Brain microvascular endothelial cell (primary cell): Measurements from ENCODE around the gene DHRS7B.
"Not testable (repeated sequence)": the region's sequence is repeated elsewhere in the genome, so short reads cannot be mapped to it uniquely, and the experiment has no call there.

Source experiments
- DNase-seq: peaks from one replicate; pipeline ENCODE4 v3.0.0-alpha.2; 2020
- H3K27ac ChIP-seq: fragments of 250-450 bp; sonication (Bioruptor Pico); 2 replicates; pipeline ENCODE4 v1.5.1; 2020; ENCODE audit warnings: mild to moderate bottlenecking, moderate library complexity
- H3K27me3 ChIP-seq: fragments of 250-450 bp; sonication (Bioruptor Pico); replicated peaks from 2 replicates; pipeline ENCODE4 v1.5.1; 2020; ENCODE audit warnings: mild to moderate bottlenecking
- H3K36me3 ChIP-seq: fragments of 250-450 bp; sonication (Bioruptor Pico); replicated peaks from 2 replicates; pipeline ENCODE4 v1.5.1; 2020; ENCODE audit warnings: mild to moderate bottlenecking
- H3K4me3 ChIP-seq: 2 replicates; pipeline ENCODE4 v1.5.1; 2011; ENCODE audit warnings: low read depth, mild to moderate bottlenecking, control low read depth, low read length, moderate library complexity
- in situ Hi-C: cut with HindIII; loops from 2 replicates; pipeline ENCODE4 v1.10.0; 2017; ENCODE audit warnings: low sequenced_read_pairs, low pct_ligation_motif_present
- TF ChIP-seq, protein P1 (sequence below): IDR thresholded peaks from 2 replicates; pipeline ENCODE4 v1.5.1; 2011; ENCODE audit warnings: low read depth, mild to moderate bottlenecking, moderate library complexity, low read length, control low read depth, inconsistent platforms; ENCODE audit errors: missing control alignments

The DHRS7B gene

DNA sequence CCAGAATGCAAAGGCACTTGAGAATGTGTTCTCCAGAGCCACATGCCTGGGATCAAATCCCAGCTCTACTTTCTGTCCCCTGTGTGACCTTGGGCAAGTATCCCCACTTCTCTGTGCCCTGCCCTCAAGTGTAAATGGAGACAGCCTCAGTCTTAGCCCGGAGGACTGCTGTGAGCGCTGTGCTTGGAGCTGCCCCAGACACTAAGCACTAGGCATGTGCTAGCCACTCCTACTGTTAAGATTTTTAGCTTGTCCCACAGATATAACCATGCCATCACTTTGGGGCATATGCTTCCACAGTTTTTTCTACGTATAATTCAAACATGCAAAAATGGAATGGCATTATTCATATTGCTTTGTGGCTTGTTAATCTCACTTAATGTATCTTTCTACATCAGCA lies 57.8 kb downstream of the DHRS7B start:
- H3K27ac ChIP-seq: no peak overlapping the region
- TF ChIP-seq, protein P1, sequence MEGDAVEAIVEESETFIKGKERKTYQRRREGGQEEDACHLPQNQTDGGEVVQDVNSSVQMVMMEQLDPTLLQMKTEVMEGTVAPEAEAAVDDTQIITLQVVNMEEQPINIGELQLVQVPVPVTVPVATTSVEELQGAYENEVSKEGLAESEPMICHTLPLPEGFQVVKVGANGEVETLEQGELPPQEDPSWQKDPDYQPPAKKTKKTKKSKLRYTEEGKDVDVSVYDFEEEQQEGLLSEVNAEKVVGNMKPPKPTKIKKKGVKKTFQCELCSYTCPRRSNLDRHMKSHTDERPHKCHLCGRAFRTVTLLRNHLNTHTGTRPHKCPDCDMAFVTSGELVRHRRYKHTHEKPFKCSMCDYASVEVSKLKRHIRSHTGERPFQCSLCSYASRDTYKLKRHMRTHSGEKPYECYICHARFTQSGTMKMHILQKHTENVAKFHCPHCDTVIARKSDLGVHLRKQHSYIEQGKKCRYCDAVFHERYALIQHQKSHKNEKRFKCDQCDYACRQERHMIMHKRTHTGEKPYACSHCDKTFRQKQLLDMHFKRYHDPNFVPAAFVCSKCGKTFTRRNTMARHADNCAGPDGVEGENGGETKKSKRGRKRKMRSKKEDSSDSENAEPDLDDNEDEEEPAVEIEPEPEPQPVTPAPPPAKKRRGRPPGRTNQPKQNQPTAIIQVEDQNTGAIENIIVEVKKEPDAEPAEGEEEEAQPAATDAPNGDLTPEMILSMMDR: no peak
- no peaks in the 10 kb centered on the region for H3K27me3 ChIP-seq
- no peak for DNase-seq
- no peak overlapping the region for H3K4me3 ChIP-seq
- in situ Hi-C loops: no loop called here
- no peaks in the 10 kb centered on the region for H3K36me3 ChIP-seq

DNA sequence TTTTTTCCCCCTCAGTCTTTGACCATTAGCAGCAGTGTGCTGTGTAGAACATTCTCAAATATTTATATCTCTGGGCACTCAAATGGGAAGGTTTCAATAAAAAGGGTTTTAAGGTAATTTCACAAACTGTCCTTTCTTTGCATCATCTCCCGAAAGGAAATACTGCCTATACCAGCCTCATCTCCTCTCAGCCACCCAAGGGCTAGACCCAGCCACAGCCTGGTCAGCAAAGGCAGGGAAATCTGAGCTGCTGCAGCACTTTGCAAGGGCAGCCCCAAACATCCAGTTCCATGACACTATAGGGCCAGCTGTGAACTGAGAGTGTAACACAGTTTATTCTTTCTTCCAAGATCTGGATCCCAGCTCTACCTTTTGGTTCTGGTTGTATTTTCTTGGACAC lies 58.3 kb downstream of the DHRS7B start:
- H3K36me3 ChIP-seq: no peaks in the 10 kb centered on the region
- TF ChIP-seq, protein P1: no peak
- H3K27me3 ChIP-seq: no peaks in the 10 kb centered on the region
- H3K4me3 ChIP-seq: no peak overlapping the region
- DNase-seq: no peak
- in situ Hi-C loops: no loop called here
- H3K27ac ChIP-seq: no peak overlapping the region

DNA sequence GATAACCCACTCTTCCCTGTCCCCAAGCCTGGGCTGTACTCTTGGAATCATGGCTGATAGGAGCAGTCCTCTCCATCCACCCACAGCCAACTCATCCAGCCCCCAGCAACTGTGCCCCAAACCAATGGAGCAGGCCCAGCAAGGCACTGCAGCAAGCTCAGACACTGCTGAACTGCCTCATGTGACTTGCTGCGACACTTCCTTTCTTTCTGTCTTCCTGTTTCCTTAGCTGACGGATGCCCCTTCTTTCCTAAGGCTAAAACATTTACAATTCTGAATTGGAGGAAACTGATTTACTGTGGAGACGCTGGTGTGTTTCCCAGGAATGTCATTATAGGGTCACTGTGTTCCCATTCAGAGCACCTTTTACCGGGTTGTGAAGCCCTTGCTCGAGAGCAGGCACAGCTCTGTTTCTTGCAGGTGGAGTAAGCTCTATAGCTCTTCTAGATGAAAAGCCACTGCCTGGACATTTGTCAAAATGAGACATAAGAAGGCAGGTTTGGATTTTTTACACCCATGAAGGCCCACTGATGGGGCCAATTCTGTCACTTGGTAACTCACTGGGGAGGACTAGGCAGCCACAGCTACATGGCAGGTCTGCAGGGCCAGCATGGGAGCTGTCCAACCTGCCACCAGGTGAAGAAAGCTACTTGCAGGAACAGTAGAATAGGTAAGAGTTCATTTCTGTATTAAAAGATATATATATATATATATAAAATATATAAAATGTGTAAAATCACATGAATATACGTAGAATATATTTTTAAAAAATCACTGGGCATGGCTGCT lies 59.8 kb downstream of the DHRS7B start:
- Histone ChIP-seq H3K4me3 (no peak overlapping the region), H3K36me3 (no peaks in the 10 kb centered on the region), H3K27me3 (no peaks in the 10 kb centered on the region), H3K27ac (no peak overlapping the region)
- TF ChIP-seq, protein P1: no peak
- in situ Hi-C loops: no loop called here
- no peak for DNase-seq

DNA sequence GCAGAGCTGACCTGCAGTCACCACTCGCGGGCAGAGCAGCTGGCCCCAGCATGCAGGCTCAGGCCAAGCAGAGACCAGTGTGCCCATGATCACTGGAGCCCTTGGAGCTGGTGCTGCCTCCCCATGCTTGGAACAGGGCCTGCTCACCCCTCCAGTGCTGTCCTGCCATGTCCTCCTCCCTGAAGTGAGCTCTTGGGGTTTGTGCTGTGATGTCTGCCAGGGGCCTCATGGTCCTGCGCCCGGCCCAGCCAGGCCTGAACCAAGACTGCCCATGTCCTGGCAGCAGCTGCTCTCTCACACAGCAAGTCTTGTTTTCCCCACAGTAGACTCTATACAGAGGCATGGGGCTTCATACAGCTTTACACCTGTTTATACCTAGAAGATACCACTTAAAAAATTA lies 62.6 kb downstream of the DHRS7B start:
- in situ Hi-C loops: no loop called here
- Histone ChIP-seq H3K36me3 (no peaks in the 10 kb centered on the region), H3K27ac (no peak overlapping the region), H3K4me3 (no peak overlapping the region), H3K27me3 (no peaks in the 10 kb centered on the region)
- TF ChIP-seq, protein P1: no peak
- DNase-seq: no peak

DNA sequence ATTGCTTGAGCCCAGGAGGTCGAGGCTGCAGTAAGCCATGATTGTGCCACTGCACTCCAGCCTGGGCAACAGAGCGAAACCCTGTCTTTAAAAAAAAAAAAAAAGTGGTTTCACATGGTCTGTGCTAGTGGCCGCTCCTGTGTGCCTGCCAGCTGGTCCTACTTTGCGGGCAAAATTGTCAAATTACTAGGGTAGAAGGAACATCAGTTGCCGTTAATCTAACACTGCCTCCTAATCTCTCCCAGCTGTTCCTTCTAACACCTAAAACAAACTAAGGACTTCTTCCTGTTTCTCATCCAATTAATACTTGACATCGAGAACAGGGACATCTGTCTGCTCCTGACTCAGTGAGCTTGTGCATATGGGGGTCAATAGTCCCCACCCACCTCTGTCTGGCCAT lies 63.3 kb downstream of the DHRS7B start:
- no peak for DNase-seq
- in situ Hi-C loops: no loop called here
- TF ChIP-seq, protein P1: no peak
- Histone ChIP-seq H3K27me3 (no peaks in the 10 kb centered on the region), H3K36me3 (no peaks in the 10 kb centered on the region), H3K4me3 (no peak overlapping the region), H3K27ac (no peak overlapping the region)

DNA sequence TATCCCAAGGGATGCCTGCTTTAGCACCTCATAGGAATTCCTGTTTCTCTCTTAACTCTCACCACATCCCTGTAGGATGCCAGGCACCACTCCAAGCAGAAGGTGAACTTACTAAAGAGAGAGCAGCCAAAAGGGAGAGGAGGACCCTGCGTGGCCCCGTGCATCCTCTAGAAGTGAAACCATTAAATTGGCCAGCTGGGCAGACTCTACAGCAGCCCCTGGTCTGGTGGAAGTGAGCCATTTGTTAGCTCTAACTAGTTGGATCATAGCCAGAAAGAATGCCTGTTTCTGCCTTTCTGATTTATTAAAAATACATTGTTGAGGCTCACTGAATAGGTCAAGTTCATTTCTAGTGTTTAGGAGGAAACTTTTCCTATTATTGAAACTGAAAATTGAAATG lies 64.9 kb downstream of the DHRS7B start:
- Histone ChIP-seq H3K27ac (no peak overlapping the region), H3K27me3 (no peaks in the 10 kb centered on the region), H3K4me3 (no peak overlapping the region), H3K36me3 (no peaks in the 10 kb centered on the region)
- in situ Hi-C loops: no loop called here
- no peak for DNase-seq
- TF ChIP-seq, protein P1: no peak

DNA sequence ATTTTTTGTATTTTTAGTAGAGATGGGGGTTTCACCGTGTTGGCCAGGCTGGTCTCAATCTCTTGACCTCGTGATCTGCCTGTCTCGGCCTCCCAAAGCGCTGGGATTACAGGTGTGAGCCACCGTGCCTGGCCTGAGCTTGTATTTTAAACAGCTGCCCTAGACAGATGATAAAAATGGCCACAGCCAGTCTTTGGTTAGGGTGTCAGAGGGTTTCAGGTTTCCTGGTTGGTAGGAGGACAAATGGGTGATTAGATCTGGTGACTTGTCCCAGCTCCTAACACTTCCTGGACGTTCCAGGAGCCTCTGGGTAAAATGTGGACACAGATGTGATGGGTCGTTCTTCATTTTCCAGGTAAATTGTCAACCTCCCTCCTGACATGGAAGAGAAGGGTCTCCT lies 65.7 kb downstream of the DHRS7B start:
- in situ Hi-C loops, H3K36me3 ChIP-seq, H3K4me3 ChIP-seq, H3K27me3 ChIP-seq, H3K27ac ChIP-seq, DNase-seq: not testable (repeated sequence)
